ENCODE results near the gene ABI3BP. TPM values are rescaled to one million over a fixed set of nuclear protein-coding genes. Genes with fewer than 3 reads are reported as not detected.

The ABI3BP gene
- total RNA-seq, 2 donors from 2014 or later: 59.8 to 72.0 TPM

GRCh38 chr3:100719136-100719535 lies 274.1 kb downstream of the ABI3BP start:
- ATAC-seq (no peak), DNase-seq (no peak)
- intact Hi-C loops (cut with DNase I): no loop called here

GRCh38 chr3:100717637-100718487 lies 275.4 kb downstream of the ABI3BP start:
- intact Hi-C loops (cut with DNase I): no loop called here
- ATAC-seq (no peak), DNase-seq (no peak)

- ATAC-seq (no peak), DNase-seq (no peak)
- intact Hi-C loops (cut with DNase I): no loop called here
Observed at GRCh38 chr3:100717063-100717462, 276.2 kb downstream of the ABI3BP start.

DNA sequence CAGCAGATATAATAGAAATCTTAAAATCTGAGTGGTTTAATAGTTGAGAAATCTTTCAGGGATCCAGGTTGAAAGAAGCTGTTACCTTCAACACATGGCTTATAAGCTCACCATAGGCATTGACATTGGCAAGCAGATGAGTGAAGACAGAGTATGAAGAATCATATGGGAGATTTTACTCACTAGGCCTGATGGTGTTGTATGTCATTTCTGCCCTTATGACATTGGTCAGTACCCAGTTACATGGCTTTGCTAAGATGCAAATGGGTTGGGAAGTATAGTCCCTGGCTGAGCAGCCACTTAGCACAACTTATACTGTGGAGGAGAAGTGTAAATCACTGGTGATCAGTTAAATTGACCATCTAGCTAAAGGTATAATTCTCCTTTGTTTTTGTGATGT lies 278.0 kb downstream of the ABI3BP start:
- DNase-seq (no peak), ATAC-seq (no peak)
- intact Hi-C loops (cut with DNase I): no loop called here

DNA sequence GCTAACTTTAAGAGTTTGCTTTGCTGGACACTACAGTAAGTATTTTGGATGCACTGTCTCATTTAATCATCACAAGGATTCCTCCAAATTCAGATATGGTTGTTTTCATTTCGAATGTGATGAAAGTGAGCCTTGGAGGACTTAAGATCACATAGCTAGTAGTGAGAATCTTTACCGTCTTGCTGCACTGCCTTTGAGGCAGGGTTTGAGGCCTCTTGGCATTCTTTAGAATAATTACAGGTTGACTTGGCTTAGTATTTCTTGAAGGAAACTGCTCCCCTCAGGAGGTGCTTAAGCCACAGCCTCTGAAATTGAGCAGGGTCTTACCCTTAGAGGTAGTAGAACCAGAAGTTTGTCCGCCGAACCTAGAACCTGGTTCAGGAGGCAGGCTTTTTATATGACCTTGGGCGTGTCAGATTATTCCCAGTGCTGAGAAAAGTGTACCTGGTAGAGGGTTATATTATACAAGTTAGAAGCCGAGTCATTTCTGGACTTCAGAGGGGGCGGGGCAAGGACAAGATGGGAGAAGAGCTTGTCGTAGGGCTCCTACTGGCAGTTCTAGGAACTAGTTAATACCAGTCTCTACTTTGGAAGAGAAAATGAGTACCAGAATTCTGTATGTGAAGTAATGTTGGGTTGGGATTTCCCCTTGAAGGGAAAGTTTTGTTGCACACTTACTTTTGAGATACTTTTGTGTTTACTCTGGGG lies 282.8 kb downstream of the ABI3BP start:
- intact Hi-C loops (cut with DNase I): loop anchor here in 1 of 2 donors (5.0 kb wide), 1 partner anchor 42 kb away; no protein-coding TSS in a partner anchor
- ATAC-seq: peak in 1 of 2 donors; percentile 8
- peak; percentile 37 for DNase-seq

- ATAC-seq (peak; percentile 17 to 42), DNase-seq (peak; percentile 39)
- intact Hi-C loops (cut with DNase I): loop anchor here in 1 of 2 donors (5.0 kb wide), 1 partner anchor 42 kb away; no protein-coding TSS in a partner anchor
Observed at GRCh38 chr3:100709842-100710260, 283.4 kb downstream of the ABI3BP start.

DNA sequence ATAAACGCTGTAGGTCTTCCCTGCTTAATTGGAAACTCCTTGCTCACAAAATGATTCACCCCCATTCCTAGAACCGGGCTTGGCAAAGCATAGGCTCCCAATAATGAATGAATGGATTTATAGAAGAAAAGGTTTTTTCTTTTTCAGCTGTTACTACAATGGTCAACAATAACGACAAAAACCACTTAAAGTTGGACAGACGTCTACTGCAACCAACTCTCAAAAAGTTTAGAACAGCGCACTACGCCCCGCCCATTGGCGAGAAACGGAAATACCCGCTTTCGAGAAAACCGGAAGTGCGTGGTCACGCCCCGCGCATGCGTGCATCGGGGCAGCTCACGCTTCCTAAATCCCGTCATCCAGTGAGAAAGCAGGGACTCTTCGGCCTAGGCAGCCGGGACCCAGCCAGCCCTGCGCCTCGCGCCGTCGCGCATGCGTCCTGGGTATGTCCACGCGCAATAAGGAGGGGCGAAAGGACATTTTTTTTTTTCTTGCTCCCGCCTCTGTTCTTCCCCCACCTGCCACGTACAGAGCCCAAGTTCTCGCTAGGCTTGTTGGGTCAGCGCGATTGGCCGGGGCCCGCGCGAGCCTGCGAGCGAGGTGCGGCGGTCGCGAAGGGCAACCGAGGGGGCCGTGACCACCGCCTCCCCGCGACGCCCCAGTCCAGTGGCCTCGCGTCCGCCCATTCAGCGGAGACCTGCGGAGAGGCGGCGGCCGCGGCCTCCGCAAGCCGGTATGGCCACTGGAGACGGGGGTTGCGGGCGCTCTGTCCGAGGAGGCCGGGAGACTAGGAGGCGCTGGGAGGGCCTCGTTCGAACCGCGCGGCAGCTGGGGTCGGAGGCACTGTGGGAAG lies 284.0 kb downstream of the ABI3BP start, which contains the start of gene TFG:
TFG (plus strand) TSS at position 506 of the 853 bp plus-strand sequence. CDS start 4,192 bp downstream, outside the sequence.
- peak; percentile 97 to 98 for ATAC-seq
- intact Hi-C loops (cut with DNase I): no loop called here

DNA sequence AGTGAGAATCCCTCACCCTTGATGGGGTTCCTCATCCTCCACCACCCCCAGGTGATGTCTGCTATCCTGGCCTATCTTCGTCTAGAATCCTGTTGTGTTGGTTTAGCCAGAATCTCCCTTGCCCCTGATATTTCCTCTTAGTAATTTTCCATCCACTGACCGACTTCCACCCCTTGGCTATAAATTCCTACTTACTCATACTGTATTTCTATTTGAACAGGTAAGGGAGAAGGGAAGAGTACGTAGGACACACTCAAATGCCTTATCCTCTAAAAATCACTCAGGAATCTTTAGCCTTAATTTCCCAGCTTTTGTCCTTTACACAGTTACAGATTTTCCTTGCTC lies 284.6 kb downstream of the ABI3BP start:
- ATAC-seq: no peak
- intact Hi-C loops (cut with DNase I): no loop called here
- no peak for DNase-seq

More for the DNA sequence above, 284.0 kb downstream of the ABI3BP start, which contains the start of gene TFG:
- peak; percentile 99 for DNase-seq

GRCh38 chr3:100706365-100706764 lies 286.9 kb downstream of the ABI3BP start:
- no peak for DNase-seq
- intact Hi-C loops (cut with DNase I): no loop called here
- no peak for ATAC-seq

DNA sequence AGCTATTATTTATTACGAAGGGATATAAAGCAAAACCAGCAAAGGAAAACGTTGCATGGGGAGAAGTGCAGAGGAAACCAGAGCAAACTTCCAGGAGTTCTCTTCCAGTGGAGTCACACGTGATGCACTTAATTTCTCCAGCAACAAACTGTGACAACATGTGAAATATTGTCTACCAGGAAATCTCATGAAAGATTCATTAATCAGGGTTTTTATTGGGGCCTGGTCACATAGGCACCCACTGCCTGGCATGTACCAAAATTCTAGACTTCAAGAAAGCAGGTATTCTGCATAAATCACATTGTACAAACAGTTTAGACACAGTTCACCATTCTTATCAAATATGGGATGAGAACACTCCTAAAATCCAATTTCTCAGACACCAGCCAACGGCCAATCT lies 289.4 kb downstream of the ABI3BP start:
- intact Hi-C loops (cut with DNase I): no loop called here
- ATAC-seq (no peak), DNase-seq (no peak)

GRCh38 chr3:100702980-100703345 lies 290.3 kb downstream of the ABI3BP start:
- intact Hi-C loops (cut with DNase I): no loop called here
- DNase-seq (no peak), ATAC-seq (no peak)

GRCh38 chr3:100702082-100702979 lies 290.9 kb downstream of the ABI3BP start:
- no peak for DNase-seq
- ATAC-seq: no peak
- intact Hi-C loops (cut with DNase I): no loop called here

GRCh38 chr3:100700708-100701107 lies 292.5 kb downstream of the ABI3BP start:
- ATAC-seq: no peak
- intact Hi-C loops (cut with DNase I): no loop called here

More at GRCh38 chr3:100700708-100701107, 292.5 kb downstream of the ABI3BP start:
- no peak for DNase-seq

Data from left cardiac atrium (tissue), 4 donors.